HG02642 (cell line): Measurements from ENCODE around the gene PRKN.
"Not testable (repeated sequence)": the region's sequence is repeated elsewhere in the genome, so short reads cannot be mapped to it uniquely, and the experiment has no call there.

Experiments
- ATAC-seq: cut with Tn5 transposase; IDR thresholded peaks from one replicate; pipeline ENCODE4 v1.9.1; 2021; ENCODE audit warnings: mild to moderate bottlenecking; ENCODE audit not compliant: unreplicated experiment, poor library complexity

Gene PRKN

GRCh38 chr6:161903584-161904212 lies 823.9 kb downstream of the PRKN start:
- no peak for ATAC-seq

- no peak for ATAC-seq
Observed at GRCh38 chr6:161901740-161902426, 825.7 kb downstream of the PRKN start.

- ATAC-seq, result no peak
Observed at GRCh38 chr6:161894436-161894835, 833.1 kb downstream of the PRKN start.

- no peak for ATAC-seq
Observed at GRCh38 chr6:161891542-161891941, 836.0 kb downstream of the PRKN start.

GRCh38 chr6:161890832-161891297 lies 836.7 kb downstream of the PRKN start:
- no peak for ATAC-seq

GRCh38 chr6:161890133-161890831 lies 837.3 kb downstream of the PRKN start:
- no peak for ATAC-seq

GRCh38 chr6:161889324-161889723 lies 838.2 kb downstream of the PRKN start:
- ATAC-seq, result no peak

GRCh38 chr6:161886545-161886944 lies 841.0 kb downstream of the PRKN start:
- ATAC-seq, result not testable (repeated sequence)

GRCh38 chr6:161884782-161885181 lies 842.8 kb downstream of the PRKN start:
- no peak for ATAC-seq

- no peak for ATAC-seq
Observed at GRCh38 chr6:161882196-161882765, 845.3 kb downstream of the PRKN start.

- ATAC-seq, result no peak
Observed at GRCh38 chr6:161880056-161880455, 847.5 kb downstream of the PRKN start.

GRCh38 chr6:161876231-161876630 lies 851.3 kb downstream of the PRKN start:
- ATAC-seq, result no peak

GRCh38 chr6:161870236-161870901 lies 857.2 kb downstream of the PRKN start:
- no peak for ATAC-seq

- no peak for ATAC-seq
Observed at GRCh38 chr6:161869491-161869890, 858.1 kb downstream of the PRKN start.

- no peak for ATAC-seq
Observed at GRCh38 chr6:161866570-161866969, 861.0 kb downstream of the PRKN start.

- not testable (repeated sequence) for ATAC-seq
Observed at GRCh38 chr6:161861061-161861460, 866.5 kb downstream of the PRKN start.

GRCh38 chr6:161853657-161854056 lies 873.9 kb downstream of the PRKN start:
- ATAC-seq, result no peak

- not testable (repeated sequence) for ATAC-seq
Observed at GRCh38 chr6:161851486-161851885, 876.1 kb downstream of the PRKN start.

GRCh38 chr6:161850562-161850961 lies 877.0 kb downstream of the PRKN start:
- ATAC-seq, result no peak

- no peak for ATAC-seq
Observed at GRCh38 chr6:161847628-161848027, 879.9 kb downstream of the PRKN start.
